ENCODE data around the gene SDF4.

SDF4 gene

GRCh38 chr1:1240822-1241587 is 9.2 kb upstream of the SDF4 start:
- DNase-seq = no peak

DNA sequence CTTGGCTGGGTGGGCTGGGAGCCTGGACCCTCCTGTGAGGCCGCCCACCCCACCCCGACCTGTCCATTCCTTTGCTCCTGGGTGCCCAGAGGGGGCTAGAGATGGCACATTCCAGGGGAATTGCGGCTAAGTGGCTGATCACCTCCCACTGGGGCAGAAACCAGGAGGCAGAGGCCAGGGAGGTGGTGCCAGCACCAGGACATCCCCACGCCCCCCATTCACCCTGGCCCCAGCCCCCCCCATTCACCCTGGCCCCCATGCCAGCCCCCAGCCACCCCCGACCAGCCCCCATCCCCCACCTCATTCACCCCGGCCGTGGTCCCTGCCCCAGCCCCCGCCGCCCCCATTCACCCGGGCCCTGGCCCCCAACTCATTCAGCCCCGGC is 8.5 kb upstream of the SDF4 start:
- DNase-seq = no peak

DNA sequence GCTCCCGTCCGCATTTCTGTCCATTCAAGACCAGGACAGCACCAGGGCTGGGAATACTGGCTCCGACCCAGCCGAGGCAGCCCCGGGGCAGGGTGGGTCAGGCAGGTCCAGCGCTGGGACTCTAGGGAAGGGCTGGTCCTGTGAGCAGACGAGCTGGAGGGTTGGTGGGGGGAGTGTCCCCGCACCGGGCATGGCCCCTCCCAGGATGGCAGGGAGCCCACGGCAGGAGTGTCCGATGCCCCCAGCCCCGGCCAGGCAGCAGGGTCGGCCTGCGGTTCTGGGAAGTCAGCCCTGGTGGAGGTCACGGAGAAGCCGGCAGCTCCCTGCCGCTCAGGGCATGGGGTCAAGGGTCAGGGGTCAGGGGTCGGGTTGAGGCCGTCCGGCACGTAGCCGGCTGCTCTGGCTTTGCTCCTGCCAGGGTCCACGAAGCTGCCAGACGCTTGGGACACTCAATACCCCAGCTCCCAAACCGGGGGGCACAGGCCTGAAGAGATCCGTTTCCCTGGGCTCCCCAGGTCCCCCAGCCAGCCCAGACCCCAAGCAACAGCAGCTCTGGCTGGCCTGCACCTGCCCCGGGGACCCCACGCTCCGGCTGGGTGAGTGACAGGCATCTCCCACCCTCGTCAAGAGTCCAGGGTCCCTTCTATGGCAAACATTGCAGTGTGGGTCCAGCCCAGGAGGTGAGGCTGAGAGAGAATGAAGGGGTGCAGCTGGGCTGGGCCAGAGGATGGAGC is 8.0 kb upstream of the SDF4 start:
- DNase-seq = no peak

DNA sequence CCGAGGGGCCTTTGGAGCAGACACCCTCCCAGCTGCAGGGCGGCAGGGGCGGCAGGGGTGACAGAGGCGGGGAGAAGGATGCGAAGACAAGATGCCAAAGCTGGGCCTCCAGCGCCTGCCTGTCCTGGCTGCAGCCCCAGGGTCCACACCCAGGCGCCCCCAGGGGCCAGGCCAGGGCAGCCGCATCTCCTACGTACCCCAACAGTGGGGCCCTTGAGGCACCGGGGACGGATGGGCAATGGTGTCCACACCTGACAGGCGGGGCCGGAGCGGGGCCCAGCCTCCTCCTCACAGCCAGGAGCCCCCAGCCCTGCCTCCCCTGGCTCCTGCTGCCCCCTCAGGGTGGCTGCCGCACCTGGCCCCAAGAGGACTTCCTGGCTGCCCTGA is 7.4 kb upstream of the SDF4 start:
- DNase-seq = no peak

DNA sequence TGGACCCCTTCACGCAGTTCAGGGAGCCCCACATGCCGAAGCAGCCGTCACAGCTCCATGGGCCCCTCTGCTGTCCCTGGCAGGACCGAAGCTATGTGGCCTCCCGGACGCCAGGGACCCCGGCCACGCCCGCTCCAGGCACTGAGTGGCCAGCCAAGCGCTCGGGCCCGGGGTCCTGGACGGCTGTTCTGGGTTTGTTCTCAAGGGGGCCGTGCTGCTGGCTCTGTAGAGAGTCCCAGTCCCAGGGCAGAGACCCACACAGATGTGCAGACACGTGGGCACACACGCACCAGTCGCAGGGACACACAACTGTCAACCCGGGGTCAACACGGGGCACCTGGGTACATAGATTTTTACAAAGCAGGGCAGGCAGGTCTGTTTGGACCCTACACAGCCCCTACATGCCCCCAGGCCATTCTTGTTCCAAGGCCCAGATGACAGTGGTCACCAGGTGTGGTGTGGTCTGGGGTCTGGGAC is 6.9 kb upstream of the SDF4 start:
- no peak for DNase-seq

GRCh38 chr1:1237874-1238701 is 6.3 kb upstream of the SDF4 start:
- DNase-seq = no peak

DNA sequence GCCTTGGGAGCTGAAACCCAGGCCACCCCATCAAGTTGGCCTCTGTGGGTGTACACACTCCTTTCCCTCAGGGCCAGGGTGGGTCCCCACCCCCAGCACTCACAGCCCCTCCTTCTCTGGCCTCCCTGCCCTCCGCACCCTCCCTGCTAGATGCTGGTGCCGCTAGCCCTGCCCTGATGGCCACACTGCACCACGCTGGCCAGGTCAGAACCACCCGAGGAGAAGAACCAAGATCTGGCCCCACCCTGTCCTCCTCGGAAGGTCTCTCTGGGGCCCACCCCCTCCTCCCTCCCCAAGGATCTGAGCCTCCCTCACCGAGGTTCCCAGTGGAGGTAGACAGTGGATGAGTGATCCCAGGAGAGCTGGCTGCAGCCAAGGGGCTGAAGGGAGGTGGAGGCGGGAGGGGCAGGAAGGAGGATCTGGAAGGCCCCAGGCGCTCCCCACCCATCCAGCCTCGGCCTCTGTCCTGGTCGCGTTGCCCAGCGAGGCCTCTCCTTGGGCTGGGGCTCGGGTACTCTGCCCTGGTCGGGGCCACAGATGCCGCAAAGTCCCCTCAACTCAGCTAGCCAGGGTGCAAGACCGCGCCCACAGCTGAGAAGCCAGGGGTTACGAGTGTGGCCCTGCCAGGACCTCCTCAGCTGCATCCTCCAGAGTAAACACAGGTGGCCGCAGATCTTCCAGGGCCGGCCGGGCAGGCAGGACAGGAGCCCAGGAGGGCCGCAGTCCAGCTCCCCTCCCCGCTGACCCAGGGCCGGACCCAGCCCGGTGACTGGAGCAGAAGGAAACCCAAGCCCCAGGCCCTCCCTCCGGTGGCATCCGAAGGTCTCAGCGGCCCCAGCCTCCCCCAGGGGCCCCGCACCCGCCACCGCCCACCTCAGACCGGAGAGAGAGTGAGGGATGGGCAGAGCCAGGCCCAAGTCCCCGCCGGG is 5.4 kb upstream of the SDF4 start:
- DNase-seq = no peak

DNA sequence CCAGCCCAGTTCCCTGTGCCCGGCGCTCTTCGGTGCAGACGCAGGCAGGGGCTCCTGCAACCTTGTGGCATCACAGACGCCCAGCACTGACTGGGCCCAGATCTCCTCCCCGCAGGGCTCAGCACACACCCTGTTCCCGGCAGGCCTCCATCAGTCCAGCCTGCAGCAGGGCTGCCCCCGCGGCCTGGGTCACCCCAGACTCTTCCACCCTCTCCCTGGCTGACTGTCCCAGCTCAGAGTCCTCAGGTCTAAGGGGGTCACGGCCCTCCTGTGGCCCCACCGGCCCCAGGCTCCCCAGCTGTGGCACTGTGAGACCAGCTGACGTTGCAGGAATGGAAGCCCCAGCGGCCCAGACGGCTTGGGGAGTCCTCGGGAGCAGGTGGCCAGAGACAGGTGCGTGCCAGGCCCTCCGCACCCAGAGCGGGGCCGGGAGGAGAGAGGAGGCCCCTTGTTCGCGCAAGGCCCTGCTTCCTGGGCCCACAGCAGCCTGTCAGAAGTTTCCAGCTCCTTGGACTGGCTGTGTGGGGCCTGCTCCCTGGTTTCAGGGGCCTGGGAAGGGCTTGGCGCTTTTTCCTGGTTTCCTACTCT is 4.5 kb upstream of the SDF4 start:
- no peak for DNase-seq

- no peak for DNase-seq
These were observed 3.4 kb upstream of the SDF4 start for GRCh38 chr1:1235016-1235744.

DNA sequence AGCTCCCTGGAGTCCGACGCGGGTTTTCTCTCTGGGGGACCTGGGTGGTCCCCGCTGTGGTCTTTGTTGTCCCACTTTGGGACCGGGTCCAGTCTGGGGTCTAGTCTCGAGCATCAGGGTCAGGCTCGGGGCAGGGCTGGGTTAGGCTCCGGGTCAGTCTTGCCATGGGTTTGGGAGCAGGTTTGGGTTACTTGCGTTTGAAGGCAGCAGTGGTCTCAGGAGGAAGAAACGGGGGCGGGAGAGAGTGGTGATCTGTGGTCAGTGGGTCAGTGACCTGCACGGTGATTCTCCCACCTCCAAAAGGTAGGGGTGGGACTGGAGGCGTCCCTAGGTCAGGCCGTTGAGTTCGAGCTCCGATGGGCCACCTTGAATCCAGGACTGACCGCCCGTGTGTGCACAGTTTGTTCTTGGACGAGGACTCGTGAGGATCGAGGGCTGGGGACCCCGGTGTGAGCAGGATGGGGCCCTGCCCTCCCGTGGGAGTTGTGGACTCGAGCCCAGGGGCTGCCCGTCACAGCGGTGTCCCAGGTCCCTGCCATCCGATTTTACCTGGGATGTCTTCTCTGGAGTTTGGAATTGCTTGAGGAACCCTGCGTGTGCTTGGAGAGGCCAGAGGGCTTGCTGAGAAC is 2.5 kb upstream of the SDF4 start:
- no peak for DNase-seq

DNA sequence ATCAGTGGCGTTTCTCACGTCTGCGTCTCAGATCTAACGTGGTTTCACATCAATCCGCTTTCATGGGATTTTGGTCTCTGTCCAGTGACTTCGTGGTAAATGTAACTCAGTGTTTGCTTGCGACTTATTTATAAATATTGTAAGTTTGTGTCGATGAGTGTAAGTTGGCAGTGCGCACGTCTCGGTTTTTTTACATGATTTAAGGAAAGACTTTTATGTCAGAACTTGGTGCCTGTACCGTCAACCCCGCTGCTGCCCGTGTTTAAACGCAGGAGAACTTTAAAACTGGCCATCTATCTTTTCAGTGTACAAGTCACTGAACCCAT is 1.7 kb upstream of the SDF4 start:
- no peak for DNase-seq

DNA sequence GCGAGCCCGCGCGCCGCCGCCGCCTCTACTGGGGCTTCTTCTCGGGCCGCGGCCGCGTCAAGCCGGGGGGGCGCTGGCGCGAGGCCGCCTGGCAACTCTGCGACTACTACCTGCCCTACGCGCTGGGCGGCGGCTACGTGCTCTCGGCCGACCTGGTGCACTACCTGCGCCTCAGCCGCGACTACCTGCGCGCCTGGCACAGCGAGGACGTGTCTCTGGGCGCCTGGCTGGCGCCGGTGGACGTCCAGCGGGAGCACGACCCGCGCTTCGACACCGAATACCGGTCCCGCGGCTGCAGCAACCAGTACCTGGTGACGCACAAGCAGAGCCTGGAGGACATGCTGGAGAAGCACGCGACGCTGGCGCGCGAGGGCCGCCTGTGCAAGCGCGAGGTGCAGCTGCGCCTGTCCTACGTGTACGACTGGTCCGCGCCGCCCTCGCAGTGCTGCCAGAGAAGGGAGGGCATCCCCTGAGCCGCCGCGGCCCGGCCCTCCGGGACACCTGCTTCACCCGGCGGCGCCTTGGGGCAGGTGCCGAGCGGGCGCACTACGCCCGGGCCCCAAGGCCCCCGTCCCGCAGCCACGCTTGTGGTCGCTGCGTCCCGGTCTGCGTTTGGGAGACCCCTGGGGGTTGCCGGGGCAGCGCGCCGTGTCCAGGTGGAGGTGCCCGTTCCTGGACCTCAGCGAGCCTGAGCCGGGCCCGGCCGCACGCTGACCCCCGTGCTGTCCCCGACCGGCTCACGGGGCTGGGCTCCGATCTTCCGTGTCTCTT is 1.2 kb upstream of the SDF4 start:
- no peak for DNase-seq

DNA sequence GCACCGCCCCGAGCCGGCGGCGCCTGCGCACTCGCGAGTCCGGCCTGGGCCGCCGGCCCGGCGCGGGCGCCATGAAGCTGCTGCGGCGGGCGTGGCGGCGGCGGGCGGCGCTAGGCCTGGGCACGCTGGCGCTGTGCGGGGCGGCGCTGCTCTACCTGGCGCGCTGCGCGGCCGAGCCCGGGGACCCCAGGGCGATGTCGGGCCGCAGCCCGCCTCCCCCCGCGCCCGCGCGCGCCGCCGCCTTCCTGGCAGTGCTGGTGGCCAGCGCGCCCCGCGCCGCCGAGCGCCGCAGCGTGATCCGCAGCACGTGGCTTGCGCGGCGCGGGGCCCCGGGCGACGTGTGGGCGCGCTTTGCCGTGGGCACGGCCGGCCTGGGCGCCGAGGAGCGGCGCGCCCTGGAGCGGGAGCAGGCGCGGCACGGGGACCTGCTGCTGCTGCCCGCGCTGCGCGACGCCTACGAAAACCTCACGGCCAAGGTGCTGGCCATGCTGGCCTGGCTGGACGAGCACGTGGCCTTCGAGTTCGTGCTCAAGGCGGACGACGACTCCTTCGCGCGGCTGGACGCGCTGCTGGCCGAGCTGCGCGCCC is 501 bp upstream of the SDF4 start, which contains the start of gene B3GALT6:
TSS of gene B3GALT6 (plus strand) at position 30 of the 588 bp plus-strand sequence. CDS start at position 72, 42 bp downstream.
- DNase-seq = no peak

DNA sequence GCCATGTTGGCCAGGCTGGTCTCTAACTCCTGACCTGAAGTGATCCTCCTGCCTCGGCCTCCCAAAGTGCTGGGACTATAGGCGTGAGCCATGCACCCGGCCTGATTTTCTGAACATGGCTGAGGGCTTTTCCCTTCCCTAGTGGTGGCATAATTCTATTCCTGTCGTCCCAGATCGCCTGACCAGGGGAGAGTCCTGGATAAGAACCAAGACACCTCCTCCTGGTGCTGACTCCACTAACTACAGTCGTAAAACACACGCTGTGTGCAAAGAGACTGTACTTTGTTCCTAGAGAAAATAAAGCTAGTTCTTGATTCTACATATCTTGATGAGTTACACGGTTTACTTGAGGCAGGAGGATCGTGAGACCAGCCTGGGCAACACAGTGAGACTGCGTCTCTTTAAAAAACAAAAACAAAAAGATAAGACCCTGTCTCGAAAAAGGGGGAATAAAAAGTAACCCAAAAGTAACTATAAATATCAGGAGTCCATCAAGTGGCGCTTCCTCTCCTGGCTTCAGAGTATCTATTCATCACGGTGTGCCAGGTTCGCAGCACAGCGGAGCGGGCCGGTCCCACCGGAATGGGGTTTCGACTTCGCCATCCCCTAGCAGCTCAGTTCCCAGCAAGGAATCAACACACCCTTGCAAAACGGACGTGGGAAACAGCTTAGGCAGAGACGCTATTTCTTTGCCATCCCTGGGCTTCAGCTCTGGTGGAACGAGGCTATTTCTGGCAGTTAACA is 973 bp downstream of the SDF4 start:
- DNase-seq = no peak

- DNase-seq = no peak
These were observed 2.0 kb downstream of the SDF4 start for GRCh38 chr1:1229770-1230169.

- DNase-seq = no peak
These were observed 3.0 kb downstream of the SDF4 start for GRCh38 chr1:1228596-1229321.

DNA sequence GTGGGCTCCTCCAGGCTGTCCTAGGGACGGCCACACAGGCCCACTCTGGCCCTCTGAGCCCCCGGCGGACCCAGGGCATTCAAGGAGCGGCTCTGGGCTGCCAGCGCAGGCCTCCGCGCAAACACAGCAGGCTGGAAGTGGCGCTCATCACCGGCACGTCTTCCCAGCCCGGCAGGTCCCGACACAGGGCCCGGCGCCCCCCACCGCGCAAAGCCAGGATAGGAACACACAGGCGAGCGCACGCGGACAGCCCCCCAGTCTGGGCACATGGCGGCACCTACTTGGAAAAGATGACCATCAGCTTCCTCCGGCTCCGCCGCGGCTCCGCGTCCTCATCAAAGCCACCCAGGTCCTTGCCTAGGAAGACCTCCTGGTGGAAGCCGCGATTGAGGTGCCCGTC is 3.6 kb downstream of the SDF4 start:
- no peak for DNase-seq

- no peak for DNase-seq
These were observed 4.4 kb downstream of the SDF4 start for GRCh38 chr1:1227386-1227785.
